H1 (cell line): ENCODE results near the gene RPP25L. TPM values are rescaled to one million over a fixed set of nuclear protein-coding genes. Genes with fewer than 3 reads are reported as not detected.

Experiments used
- CTCF ChIA-PET: fragments of 300-600 bp; sonication (Branson Sonifier 250); formaldehyde crosslinking; loops from one replicate; lab custom pipeline; 2021; ENCODE audit not compliant: partially characterized antibody; lab: Charles Lee
- POLR2A ChIA-PET: fragments of 300-600 bp; sonication (Branson Sonifier 250); formaldehyde crosslinking; loops from one replicate; lab custom pipeline; 2021; ENCODE audit warnings: inconsistent platforms; ENCODE audit not compliant: partially characterized antibody; lab: Charles Lee
- DNase-seq, 2 experiments: peaks; one replicate each; pipeline versions ENCODE4 v3.0.0 to v3.0.0-alpha.2; 2010 to 2022; ENCODE audit warnings: low spot score in 2 of 2, low read depth in 1 of 2, mixed read lengths in 1 of 2
- FAIRE-seq: peaks from 2 replicates; lab custom pipeline; 2011; peaks lifted over from hg19 to GRCh38; lab: Jason Lieb, UNC
- H2AFZ ChIP-seq: 2 replicates; pipeline ENCODE4 v1.8.1; 2012; ENCODE audit warnings: low read length, inconsistent platforms
- H2AK5ac ChIP-seq: 2 replicates; pipeline ENCODE4 v1.6.1; 2013; ENCODE audit warnings: low read depth, low read length
- H2BK120ac ChIP-seq: replicated peaks from 2 replicates; pipeline ENCODE3; 2013; ENCODE audit warnings: low read depth, low read length, inconsistent platforms
- H2BK12ac ChIP-seq: 2 replicates; pipeline ENCODE4 v1.6.1; 2013; ENCODE audit warnings: low read depth, low read length
- H2BK15ac ChIP-seq: 2 replicates; pipeline ENCODE4 v1.6.1; 2013; ENCODE audit warnings: low read length
- H2BK20ac ChIP-seq: 2 replicates; pipeline ENCODE4 v1.6.1; 2013; ENCODE audit warnings: low read length
- H2BK5ac ChIP-seq: 2 replicates; pipeline ENCODE4 v1.6.1; 2013; ENCODE audit warnings: low read depth, low read length
- H3K14ac ChIP-seq: 2 replicates; pipeline ENCODE4 v1.6.1; 2013; ENCODE audit warnings: inconsistent platforms; ENCODE audit not compliant: insufficient read length
- H3K18ac ChIP-seq: 2 replicates; pipeline ENCODE4 v1.6.1; 2013; ENCODE audit warnings: low read length; ENCODE audit errors: extremely low read depth
- H3K23ac ChIP-seq: 2 replicates; pipeline ENCODE4 v1.6.1; 2013; ENCODE audit warnings: inconsistent platforms; ENCODE audit not compliant: insufficient read length
- H3K23me2 ChIP-seq: 2 replicates; pipeline ENCODE4 v1.6.1; 2013; ENCODE audit warnings: low read depth, low read length
- H3K27ac ChIP-seq: 2 replicates; pipeline ENCODE4 v1.6.1; 2011; ENCODE audit warnings: low read depth, low read length, inconsistent platforms
- H3K27me3 ChIP-seq, 4 experiments: replicated peaks in 1 of 4; 1 replicate in 1 of 4; 2 replicates in 3 of 4; pipeline versions ENCODE4 v1.6.1 to v1.8.1; 2011 to 2013; ENCODE audit warnings: low read length in 3 of 4, mild to moderate bottlenecking in 3 of 4, inconsistent platforms in 2 of 4, mixed read lengths in 2 of 4, moderate library complexity in 1 of 4; ENCODE audit not compliant: control insufficient read depth in 3 of 4, insufficient read depth in 3 of 4; ENCODE audit errors: extremely low read depth in 1 of 4
- H3K36me3 ChIP-seq, 4 experiments: 2 replicates each; pipeline versions ENCODE4 v1.6.1 to v1.8.1; 2011 to 2013; ENCODE audit warnings: mild to moderate bottlenecking in 4 of 4, low read length in 3 of 4, moderate library complexity in 2 of 4, control low read depth in 1 of 4, inconsistent platforms in 1 of 4; ENCODE audit not compliant: insufficient read depth in 4 of 4, control insufficient read depth in 2 of 4
- H3K4ac ChIP-seq: replicated peaks from 2 replicates; pipeline ENCODE3; 2013; ENCODE audit warnings: low read length, low read depth, mixed read lengths, inconsistent platforms; ENCODE audit not compliant: insufficient read length
- H3K4me1 ChIP-seq, 4 experiments: replicated peaks in 1 of 4; 1 replicate in 1 of 4; 2 replicates in 3 of 4; pipeline versions ENCODE4 v1.6.1 to v1.8.1; 2011 to 2013; ENCODE audit warnings: low read length in 3 of 4, inconsistent platforms in 2 of 4, mixed read lengths in 1 of 4; ENCODE audit not compliant: insufficient read depth in 4 of 4, control insufficient read depth in 3 of 4
- H3K4me2 ChIP-seq, 2 experiments: 2 replicates each; pipeline versions ENCODE4 v1.6.1 to v1.8.1; 2011 to 2013; ENCODE audit warnings: low read depth in 2 of 2, low read length in 2 of 2, control low read depth in 1 of 2, inconsistent platforms in 1 of 2, mild to moderate bottlenecking in 1 of 2; ENCODE audit not compliant: insufficient read depth in 1 of 2
- H3K4me3 ChIP-seq, 4 experiments: fragments of 200-600, 300-600 bp in 1 of 4; sonication (generic), shearing (Covaris generic), sonication (Bioruptor Twin) in 1 of 4; 2 replicates each; pipeline versions ENCODE4 v1.5.1 to v1.8.1; 2011 to 2016; ENCODE audit warnings: low read length in 4 of 4, low read depth in 3 of 4, control low read depth in 2 of 4, inconsistent platforms in 2 of 4, mild to moderate bottlenecking in 2 of 4, mixed read lengths in 1 of 4, moderate library complexity in 1 of 4; ENCODE audit not compliant: insufficient read depth in 2 of 4; ENCODE audit errors: extremely low read depth in 1 of 4
- H3K56ac ChIP-seq: replicated peaks from 2 replicates; pipeline ENCODE3; 2013; ENCODE audit warnings: low read depth, mild to moderate bottlenecking, mixed read lengths, low read length, inconsistent platforms; ENCODE audit not compliant: insufficient read length
- H3K79me1 ChIP-seq: 2 replicates; pipeline ENCODE4 v1.6.1; 2013; ENCODE audit warnings: low read depth, low read length, control low read depth
- H3K79me2 ChIP-seq, 2 experiments: 2 replicates each; pipeline versions ENCODE4 v1.6.1 to v1.8.1; 2012 to 2013; ENCODE audit warnings: low read length in 2 of 2, mild to moderate bottlenecking in 2 of 2, inconsistent platforms in 1 of 2; ENCODE audit not compliant: insufficient read depth in 2 of 2, control insufficient read depth in 1 of 2
- H3K9ac ChIP-seq, 4 experiments: replicated peaks in 1 of 4; 1 replicate in 1 of 4; 2 replicates in 3 of 4; pipeline versions ENCODE4 v1.6.1 to v1.8.1; 2011 to 2013; ENCODE audit warnings: low read depth in 3 of 4, low read length in 3 of 4, control low read depth in 2 of 4, mild to moderate bottlenecking in 2 of 4, moderate library complexity in 2 of 4, inconsistent platforms in 1 of 4; ENCODE audit errors: extremely low read depth in 1 of 4
- H3K9me3 ChIP-seq, 2 experiments: 2 replicates each; pipeline versions ENCODE4 v1.6.1 to v1.8.1; 2012 to 2013; ENCODE audit warnings: mild to moderate bottlenecking in 2 of 2, moderate library complexity in 2 of 2, control low read depth in 1 of 2, inconsistent platforms in 1 of 2, low read depth in 1 of 2, low read length in 1 of 2, mixed read lengths in 1 of 2; ENCODE audit not compliant: insufficient read depth in 2 of 2
- H4K20me1 ChIP-seq, 2 experiments: replicated peaks in 1 of 2; 2 replicates each; pipeline versions ENCODE3 to v1.8.1; 2011 to 2013; ENCODE audit warnings: inconsistent platforms in 2 of 2, low read length in 2 of 2, mild to moderate bottlenecking in 1 of 2; ENCODE audit not compliant: insufficient read depth in 2 of 2, control insufficient read depth in 1 of 2
- H4K5ac ChIP-seq: 2 replicates; pipeline ENCODE4 v1.6.1; 2013; ENCODE audit warnings: low read length, low read depth, mixed read lengths, inconsistent platforms; ENCODE audit not compliant: insufficient read length
- H4K8ac ChIP-seq: 2 replicates; pipeline ENCODE4 v1.8.0; 2013; ENCODE audit warnings: mild to moderate bottlenecking, moderate library complexity, low read length, inconsistent platforms; ENCODE audit not compliant: insufficient read depth; ENCODE audit errors: extremely low read depth
- H4K91ac ChIP-seq: replicated peaks from 2 replicates; pipeline ENCODE3; 2013; ENCODE audit warnings: low read length, mixed read lengths, inconsistent platforms; ENCODE audit not compliant: insufficient read length
- E2F6 ChIP-seq: IDR thresholded peaks from 2 replicates; pipeline ENCODE4 v1.6.1; 2012; ENCODE audit warnings: inconsistent platforms
- EZH2 ChIP-seq: fragments of 200-600 bp; sonication (generic); IDR thresholded peaks from 2 replicates; pipeline ENCODE4 v1.7.1; 2012; ENCODE audit warnings: low read depth, mild to moderate bottlenecking, moderate library complexity, low read length, inconsistent platforms; ENCODE audit not compliant: severe bottlenecking
- RNF2 ChIP-seq: fragments of 200-900, 300-1000 bp; sonication (generic); IDR thresholded peaks from 2 replicates; pipeline ENCODE4 v1.7.1; 2016; ENCODE audit warnings: borderline replicate concordance, low read depth, mild to moderate bottlenecking, antibody characterized with exemption, low read length; ENCODE audit not compliant: poor library complexity, severe bottlenecking; ENCODE audit errors: missing control alignments
- SUZ12 ChIP-seq: fragments of 200-600 bp; sonication (generic); IDR thresholded peaks from 2 replicates; pipeline ENCODE4 v1.6.1; 2012; ENCODE audit warnings: mild to moderate bottlenecking, inconsistent platforms, low read length, moderate library complexity, mixed read lengths
- WGBS, 2 experiments: shearing (Covaris generic) in 1 of 2; methylation state at CpG; one replicate each; pipeline versions ENCODE4 v1.1.6 to v1.1.7; 2013 to 2015; ENCODE audit warnings: low lambda C conversion rate in 2 of 2, mixed read lengths in 2 of 2, inconsistent platforms in 1 of 2, low coverage in 1 of 2, missing lambda C conversion rate in 1 of 2; ENCODE audit not compliant: insufficient replicate concordance in 2 of 2, insufficient coverage in 1 of 2, insufficient read length in 1 of 2; ENCODE audit errors: extremely low coverage in 1 of 2, missing lambda C conversion rate in 1 of 2; 5-methylcytosine and 5-hydroxymethylcytosine counted together
- polyA plus RNA-seq, 7 experiments: library from polyadenylated mRNA; depleted of rRNA in 3 of 7; stranded (reverse) in 5 of 7; unstranded in 2 of 7; fragments of >200 nt in 5 of 7; fragments of 200-250 nt in 2 of 7; gene quantifications; 1 replicate in 5 of 7; 2 replicates in 1 of 7; 4 replicates in 1 of 7; pipeline versions ENCODE4 v1.2.1 to v1.2.3, GENCODE V29; 2011 to 2013; ENCODE audit warnings: missing spikeins in 2 of 7, mixed read lengths in 2 of 7
- total RNA-seq: library from RNA; stranded (reverse); fragmentation: NEBNext Ultra II Directional; extraction: Animal tissue kit (Norgen Biotek cat#: 25700); gene quantifications from 2 replicates; pipeline ENCODE4 v1.2.1, GENCODE V29; 2021

Gene RPP25L
- total and polyA plus RNA-seq, 2 of the 8 experiments (the other 6 are each of a cell fraction or from before 2014, with no cell fraction given) = 21.6 to 75.0 TPM

- CTCF ChIA-PET = interaction anchor here (0.9 to 13.8 kb wide), 15 partner anchors 9 to 175 kb away, joined by 3 to 241 read pairs (median 5); partner anchors contain the start of gene CNTFR
- Histone ChIP-seq H3K4ac (no peak overlapping the region), H4K20me1 (peaks cover 0 to 5% of the 10 kb centered on the region in 2 experiments), H3K4me3 (peak overlapping the region; percentile 24 to 55 (median 44); a peak in 5 of 8 replicates), H2BK20ac (0 out of 2 replicates have a peak overlapping the region, but pooled peaks have one; percentile 48), H3K9me3 (no peaks in the 10 kb centered on the region), H3K9ac (no peak overlapping the region), H3K14ac (no peak overlapping the region), H3K23ac (no peak overlapping the region), H2AK5ac (peak overlapping the region; percentile 75; the same call in 1 of the 2 replicates), H3K23me2 (peaks cover 19% of the 10 kb centered on the region; the same call in 1 of the 2 replicates), H2BK120ac (no peak overlapping the region), H2AFZ (no peak overlapping the region; the same call in 1 of the 2 replicates), H3K79me1 (no peaks in the 10 kb centered on the region), H4K8ac (no peak overlapping the region), H2BK12ac (peak overlapping the region; percentile 96; the same call in 1 of the 2 replicates), H2BK15ac (peak overlapping the region; percentile 88; the same call in 1 of the 2 replicates), H3K27me3 (peaks cover 21 to 89% (median 72%) of the 10 kb centered on the region in 4 experiments), H4K5ac (no peak overlapping the region), H3K36me3 (no peaks in the 10 kb centered on the region), H3K4me1 (peaks cover 12 to 41% (median 28%) of the 10 kb centered on the region in 4 experiments), H3K27ac (no peak overlapping the region), H3K79me2 (no peaks in the 10 kb centered on the region), H4K91ac (no peak overlapping the region), H3K18ac (0 out of 2 replicates have a peak overlapping the region, but pooled peaks have one; percentile 71), H3K4me2 (peak overlapping the region; percentile 84), H2BK5ac (peak overlapping the region; percentile 60; the same call in 1 of the 2 replicates), H3K56ac (no peak overlapping the region)
- POLR2A ChIA-PET = interaction anchor here (1.2 to 5.6 kb wide), 6 partner anchors 9 to 58 kb away, joined by 3 to 36 read pairs (median 9); partner anchors contain the start of genes CNTFR and SIGMAR1
- WGBS, 2 experiments = 17% methylated on average over 4 of the region's 17 CpGs; no CpG with 5 or more reads in 1 of the 2 experiments
- FAIRE-seq (no peak), DNase-seq (no peak)
- TF ChIP-seq SUZ12 = peak; percentile 54; the same call in 1 of the 2 replicates
- TF ChIP-seq RNF2 = peak; percentile 36
- no peak for TF ChIP-seq E2F6
- TF ChIP-seq EZH2 = peak; percentile 59
Observed at GRCh38 chr9:34579104-34579807, 32.6 kb downstream of the RPP25L start.
